ENCODE results near the gene SAE1.

Gene SAE1

GRCh38 chr19:47228937-47229675, 98.5 kb downstream of the SAE1 start:
- TF ChIP-seq CTCF (IDR thresholded peaks at IDR 0.05; ENCODE audit: control extremely low read depth, extremely low read depth, low read depth, missing control alignments): no peak
- DNase-seq (ENCODE audit: extremely low spot score): no peak
- ChIA-PET POLR2A (interaction anchor here (4.0 kb wide), 1 partner anchor 14 kb away, joined by 56 read pairs; no protein-coding TSS in a partner anchor), CTCF (interaction anchor here (1.8 to 11.8 kb wide), 2 partner anchors 15 to 18 kb away, joined by 7 to 153 read pairs; no protein-coding TSS in a partner anchor)

- POLR2A ChIA-PET: no interaction called here
- CTCF ChIA-PET: interaction anchor here (1.8 to 11.8 kb wide), 2 partner anchors 15 to 19 kb away, joined by 7 to 153 read pairs; no protein-coding TSS in a partner anchor
- TF ChIP-seq CTCF (IDR thresholded peaks at IDR 0.05; ENCODE audit: control extremely low read depth, extremely low read depth, low read depth, missing control alignments): no peak
Measured at GRCh38 chr19:47229676-47230053, 99.0 kb downstream of the SAE1 start.

GRCh38 chr19:47230054-47230920, 99.7 kb downstream of the SAE1 start:
- peak; percentile 90 for TF ChIP-seq CTCF (IDR thresholded peaks at IDR 0.05; ENCODE audit: control extremely low read depth, extremely low read depth, low read depth, missing control alignments)
- ChIA-PET CTCF (interaction anchor here (1.8 to 11.8 kb wide), 2 partner anchors 14 to 20 kb away, joined by 7 to 153 read pairs; no protein-coding TSS in a partner anchor), POLR2A (no interaction called here)
- peak; percentile 73 for DNase-seq (ENCODE audit: extremely low spot score)

More at GRCh38 chr19:47229676-47230053, 99.0 kb downstream of the SAE1 start:
- peak; percentile 11 for DNase-seq (ENCODE audit: extremely low spot score)

GRCh38 chr19:47230921-47231214, 100.2 kb downstream of the SAE1 start, which contains the start of gene BBC3:
Gene BBC3 (minus strand): TSS chr19:47231199. CDS start chr19:47228431, 2,768 bp downstream.
- ChIA-PET POLR2A (no interaction called here), CTCF (no interaction called here)
- TF ChIP-seq CTCF (IDR thresholded peaks at IDR 0.05; ENCODE audit: control extremely low read depth, extremely low read depth, low read depth, missing control alignments): no peak
- DNase-seq (ENCODE audit: extremely low spot score): peak; percentile 13

GRCh38 chr19:47231215-47232054, 100.8 kb downstream of the SAE1 start:
- ChIA-PET POLR2A (no interaction called here), CTCF (interaction anchor here (3.6 to 4.8 kb wide), 2 partner anchors 15 to 21 kb away, joined by 17 to 76 read pairs; no protein-coding TSS in a partner anchor)
- TF ChIP-seq CTCF (IDR thresholded peaks at IDR 0.05; ENCODE audit: control extremely low read depth, extremely low read depth, low read depth, missing control alignments): no peak

More at GRCh38 chr19:47231215-47232054, 100.8 kb downstream of the SAE1 start:
- peak; percentile 90 for DNase-seq (ENCODE audit: extremely low spot score)
